H9 (cell line): ENCODE measurements around the gene PIK3C2A. TPM values are rescaled to one million over a fixed set of nuclear protein-coding genes. Genes with fewer than 3 reads are reported as not detected.

Source experiments
- DNase-seq: peaks from one replicate; pipeline ENCODE4 v3.0.0-alpha.2; 2017
- H2AFZ ChIP-seq: one replicate; pipeline ENCODE4 v1.6.1; 2013; ENCODE audit warnings: mild to moderate bottlenecking, low read length, control low read depth, moderate library complexity
- H2AK5ac ChIP-seq: 2 replicates; pipeline ENCODE4 v1.6.1; 2013; ENCODE audit warnings: low read length, control low read depth, mixed read lengths; ENCODE audit not compliant: insufficient read length
- H2BK120ac ChIP-seq: one replicate; pipeline ENCODE4 v1.6.1; 2013; ENCODE audit warnings: low read depth, mild to moderate bottlenecking, low read length, control low read depth, inconsistent platforms; ENCODE audit not compliant: poor library complexity, severe bottlenecking
- H2BK12ac ChIP-seq: 2 replicates; pipeline ENCODE4 v1.6.1; 2013; ENCODE audit warnings: low read length, control low read depth, mixed read lengths, low read depth; ENCODE audit not compliant: insufficient read length
- H2BK15ac ChIP-seq: 2 replicates; pipeline ENCODE4 v1.6.1; 2013; ENCODE audit warnings: low read depth, low read length, control low read depth
- H2BK20ac ChIP-seq: one replicate; pipeline ENCODE4 v1.6.1; 2013; ENCODE audit warnings: low read depth, mild to moderate bottlenecking, low read length, control low read depth, inconsistent platforms; ENCODE audit not compliant: poor library complexity, severe bottlenecking
- H2BK5ac ChIP-seq: 2 replicates; pipeline ENCODE4 v1.6.1; 2013; ENCODE audit warnings: low read length, control low read depth, mixed read lengths; ENCODE audit not compliant: insufficient read length
- H3K14ac ChIP-seq: 2 replicates; pipeline ENCODE4 v1.6.1; 2013; ENCODE audit warnings: low read length, control low read depth; ENCODE audit not compliant: insufficient read depth
- H3K18ac ChIP-seq: 2 replicates; pipeline ENCODE4 v1.6.1; 2013; ENCODE audit warnings: low read depth, mild to moderate bottlenecking, mixed read lengths, low read length, control low read depth; ENCODE audit not compliant: insufficient read length
- H3K23ac ChIP-seq: 2 replicates; pipeline ENCODE4 v1.6.1; 2013; ENCODE audit warnings: low read length, control low read depth, mixed read lengths, low read depth; ENCODE audit not compliant: insufficient read length
- H3K23me2 ChIP-seq: 2 replicates; pipeline ENCODE4 v1.6.1; 2013; ENCODE audit warnings: low read depth, mild to moderate bottlenecking, mixed read lengths, low read length, control low read depth; ENCODE audit not compliant: insufficient read length, poor library complexity, severe bottlenecking
- H3K27ac ChIP-seq: 2 replicates; pipeline ENCODE4 v1.5.1; 2013; ENCODE audit warnings: low read length, control low read depth, mixed read lengths, low read depth; ENCODE audit not compliant: insufficient read length
- H3K27me3 ChIP-seq: 2 replicates; pipeline ENCODE4 v1.6.1; 2013; ENCODE audit warnings: low read length, control low read depth, inconsistent platforms; ENCODE audit not compliant: insufficient read depth
- H3K4ac ChIP-seq: 2 replicates; pipeline ENCODE4 v1.6.1; 2013; ENCODE audit warnings: low read depth, mild to moderate bottlenecking, control low read depth, inconsistent platforms, low read length, moderate library complexity
- H3K4me1 ChIP-seq: 2 replicates; pipeline ENCODE4 v1.6.1; 2013; ENCODE audit warnings: low read length, control low read depth, inconsistent platforms; ENCODE audit not compliant: insufficient read depth
- H3K4me2 ChIP-seq: 2 replicates; pipeline ENCODE4 v1.6.1; 2013; ENCODE audit warnings: low read length, control low read depth, mixed read lengths; ENCODE audit not compliant: insufficient read length, insufficient read depth
- H3K56ac ChIP-seq: 2 replicates; pipeline ENCODE4 v1.6.1; 2013; ENCODE audit warnings: low read depth, mild to moderate bottlenecking, mixed read lengths, low read length, control low read depth; ENCODE audit not compliant: insufficient read length
- H3K79me1 ChIP-seq: 2 replicates; pipeline ENCODE4 v1.6.1; 2013; ENCODE audit warnings: low read depth, mild to moderate bottlenecking, moderate library complexity, low read length, control low read depth, inconsistent platforms; ENCODE audit not compliant: insufficient read depth, poor library complexity, severe bottlenecking
- H3K79me2 ChIP-seq: 2 replicates; pipeline ENCODE4 v1.6.1; 2013; ENCODE audit warnings: low read length, control low read depth, inconsistent platforms; ENCODE audit not compliant: insufficient read depth
- H3K9ac ChIP-seq: 2 replicates; pipeline ENCODE4 v1.6.1; 2013; ENCODE audit warnings: low read length, control low read depth, mixed read lengths; ENCODE audit not compliant: insufficient read length; ENCODE audit errors: extremely low read depth
- H3K9me3 ChIP-seq: one replicate; pipeline ENCODE4 v1.6.1; 2013; ENCODE audit warnings: low read depth, low read length, inconsistent platforms; ENCODE audit not compliant: control insufficient read depth
- H3T11ph ChIP-seq: one replicate; pipeline ENCODE4 v1.6.1; 2013; ENCODE audit warnings: mild to moderate bottlenecking, low read length, control low read depth, inconsistent platforms
- H4K20me1 ChIP-seq: one replicate; pipeline ENCODE4 v1.6.1; 2013; ENCODE audit not compliant: control insufficient read depth, insufficient read length, insufficient read depth
- H4K5ac ChIP-seq: 2 replicates; pipeline ENCODE4 v1.6.1; 2013; ENCODE audit warnings: low read depth, mild to moderate bottlenecking, mixed read lengths, low read length, control low read depth; ENCODE audit not compliant: insufficient read length
- H4K8ac ChIP-seq: replicated peaks from 2 replicates; pipeline ENCODE4 v1.6.1; 2013; ENCODE audit warnings: low read length, control low read depth, mixed read lengths, low read depth; ENCODE audit not compliant: insufficient read length
- H4K91ac ChIP-seq: 2 replicates; pipeline ENCODE4 v1.6.1; 2013; ENCODE audit warnings: low read depth, mild to moderate bottlenecking, moderate library complexity, mixed read lengths, low read length, control low read depth; ENCODE audit not compliant: insufficient read length
- H3K27ac Mint-ChIP-seq, 3 experiments: 2 replicates in 2 of 3; 3 replicates in 1 of 3; pipeline ENCODE4 v1.8.0; 2020 to 2021; ENCODE audit warnings: mixed read lengths in 3 of 3, mild to moderate bottlenecking in 1 of 3, moderate library complexity in 1 of 3
- H3K27me3 Mint-ChIP-seq: 2 replicates; pipeline ENCODE4 v1.8.0; 2021; ENCODE audit warnings: low read depth, mild to moderate bottlenecking, moderate library complexity, mixed read lengths
- H3K36me3 Mint-ChIP-seq, 3 experiments: 2 replicates in 2 of 3; 3 replicates in 1 of 3; pipeline ENCODE4 v1.8.0; 2020 to 2021; ENCODE audit warnings: low read depth in 3 of 3, mixed read lengths in 3 of 3; ENCODE audit not compliant: insufficient read depth in 1 of 3
- H3K4me1 Mint-ChIP-seq, 2 experiments: 2 replicates each; pipeline ENCODE4 v1.8.0; 2020; ENCODE audit warnings: mixed read lengths in 2 of 2
- H3K4me3 Mint-ChIP-seq, 2 experiments: 2 replicates in 1 of 2; 3 replicates in 1 of 2; pipeline ENCODE4 v1.8.0; 2020 to 2021; ENCODE audit warnings: mild to moderate bottlenecking in 2 of 2, mixed read lengths in 2 of 2, moderate library complexity in 1 of 2
- H3K9me3 Mint-ChIP-seq, 2 experiments: 2 replicates in 1 of 2; 3 replicates in 1 of 2; pipeline ENCODE4 v1.8.0; 2020; ENCODE audit warnings: mild to moderate bottlenecking in 2 of 2, mixed read lengths in 2 of 2, moderate library complexity in 1 of 2
- CTCF ChIP-seq: fragments of 200-600 bp; sonication (generic); conservative IDR thresholded peaks from 3 replicates; pipeline ENCODE4 v1.8.0; 2021; ENCODE audit warnings: antibody characterized with exemption, mild to moderate bottlenecking
- WGBS: extraction: QIAGEN DNeasy Blood & Tissue Kit; methylation state at CpG from one replicate; pipeline ENCODE4 v1.1.7; 2013; ENCODE audit warnings: missing lambda C conversion rate, low lambda C conversion rate, mixed read lengths; ENCODE audit not compliant: insufficient read length; ENCODE audit errors: extremely low coverage; 5-methylcytosine and 5-hydroxymethylcytosine counted together
- total RNA-seq: library from RNA; stranded (reverse); gene quantifications from 2 replicates; pipeline ENCODE4 v1.2.1, GENCODE V29; 2021

PIK3C2A gene
- total RNA-seq, 1 experiment from 2014 or later = 82.6 TPM

- Mint-ChIP-seq H3K36me3 (peaks cover 15 to 21% (median 17%) of the 10 kb centered on the region in 3 experiments), H3K9me3 (no peaks in the 10 kb centered on the region), H3K27ac (peak overlapping the region in 2 of 3 experiments; percentile 1 to 5; a peak in 2 of 7 replicates), H3K27me3 (no peaks in the 10 kb centered on the region), H3K4me3 (no peak overlapping the region), H3K4me1 (peaks cover 17 to 18% of the 10 kb centered on the region in 2 experiments)
- H3K18ac ChIP-seq = no peak overlapping the region
- no peak overlapping the region for H2BK12ac ChIP-seq
- H3K27ac ChIP-seq = no peak overlapping the region
- no peak overlapping the region for H2BK15ac ChIP-seq
- H3T11ph ChIP-seq = no peak overlapping the region
- no peak overlapping the region for H2AFZ ChIP-seq
- WGBS = no CpG with 5 or more reads among the region's 2 CpGs
- H2BK5ac ChIP-seq = no peak overlapping the region
- H4K20me1 ChIP-seq = no peaks in the 10 kb centered on the region
- H3K4me1 ChIP-seq = peaks cover 3% of the 10 kb centered on the region; the same call in 1 of the 2 replicates
- no peak for DNase-seq
- H3K9me3 ChIP-seq = no peaks in the 10 kb centered on the region
- H4K5ac ChIP-seq = no peak overlapping the region
- no peaks in the 10 kb centered on the region for H3K79me1 ChIP-seq
- no peak overlapping the region for H2AK5ac ChIP-seq
- no peak overlapping the region for H2BK20ac ChIP-seq
- no peaks in the 10 kb centered on the region for H3K27me3 ChIP-seq
- no peak overlapping the region for H3K4me2 ChIP-seq
- no peak overlapping the region for H2BK120ac ChIP-seq
- TF ChIP-seq CTCF = no peak
- no peak overlapping the region for H3K9ac ChIP-seq
- H3K79me2 ChIP-seq = peaks cover 8% of the 10 kb centered on the region; the same call in 1 of the 2 replicates
- no peak overlapping the region for H3K4ac ChIP-seq
- H3K56ac ChIP-seq = no peak overlapping the region
- H4K91ac ChIP-seq = no peak overlapping the region
- no peaks in the 10 kb centered on the region for H3K23me2 ChIP-seq
- no peak overlapping the region for H3K23ac ChIP-seq
- no peak overlapping the region for H4K8ac ChIP-seq
- no peak overlapping the region for H3K14ac ChIP-seq
Measured at GRCh38 chr11:17173332-17173731, 34.5 kb downstream of the PIK3C2A start.
